Skeletal muscle satellite cell (primary cell): ENCODE measurements around the gene PHF13.
"Not testable (repeated sequence)": the region's sequence is repeated elsewhere in the genome, so short reads cannot be mapped to it uniquely, and the experiment has no call there.

ENCODE experiments used
- H3K27me3 ChIP-seq: 2 replicates; pipeline ENCODE4 v1.7.0; 2013; ENCODE audit warnings: low read length; ENCODE audit not compliant: control insufficient read depth, insufficient read depth
- H3K36me3 ChIP-seq: 2 replicates; pipeline ENCODE4 v1.7.0; 2013; ENCODE audit warnings: mild to moderate bottlenecking, control low read depth, low read length; ENCODE audit not compliant: insufficient read depth
- H3K4me1 ChIP-seq: 2 replicates; pipeline ENCODE4 v1.7.0; 2013; ENCODE audit warnings: low read length; ENCODE audit not compliant: control insufficient read depth, insufficient read depth
- H3K4me2 ChIP-seq: 2 replicates; pipeline ENCODE4 v1.7.0; 2013; ENCODE audit warnings: mild to moderate bottlenecking, low read length
- H3K4me3 ChIP-seq: 2 replicates; pipeline ENCODE4 v1.7.0; 2013; ENCODE audit warnings: low read length
- H3K9ac ChIP-seq: 2 replicates; pipeline ENCODE4 v1.7.0; 2013; ENCODE audit warnings: mild to moderate bottlenecking, low read depth, low read length, moderate library complexity
- H3K9me3 ChIP-seq: replicated peaks from 2 replicates; pipeline ENCODE4 v1.7.0; 2013; ENCODE audit warnings: mild to moderate bottlenecking, control low read depth, low read length

The PHF13 gene

GRCh38 chr1:6638226-6638625 is 24.7 kb downstream of the PHF13 start:
- Histone ChIP-seq H3K4me1 (peaks cover 21% of the 10 kb centered on the region), H3K9ac (peak overlapping the region; percentile 47), H3K27me3 (no peaks in the 10 kb centered on the region), H3K4me3 (no peak overlapping the region), H3K36me3 (peaks cover 68% of the 10 kb centered on the region), H3K4me2 (peak overlapping the region; percentile 42), H3K9me3 (no peaks in the 10 kb centered on the region)

- H3K9me3 ChIP-seq, H3K4me2 ChIP-seq, H3K9ac ChIP-seq, H3K27me3 ChIP-seq, H3K4me3 ChIP-seq: not testable (repeated sequence)
- peaks cover 57% of the 10 kb centered on the region for H3K36me3 ChIP-seq
- H3K4me1 ChIP-seq, result peaks cover 21% of the 10 kb centered on the region
These were observed 27.3 kb downstream of the PHF13 start for GRCh38 chr1:6640867-6641266.

GRCh38 chr1:6645018-6645417 is 31.5 kb downstream of the PHF13 start:
- Histone ChIP-seq H3K9me3 (no peaks in the 10 kb centered on the region), H3K4me1 (no peaks in the 10 kb centered on the region), H3K4me2 (no peak overlapping the region), H3K9ac (no peak overlapping the region), H3K36me3 (peaks cover 37% of the 10 kb centered on the region), H3K27me3 (no peaks in the 10 kb centered on the region), H3K4me3 (no peak overlapping the region)

GRCh38 chr1:6646499-6647148 is 33.1 kb downstream of the PHF13 start:
- Histone ChIP-seq H3K36me3 (peaks cover 36% of the 10 kb centered on the region), H3K27me3 (no peaks in the 10 kb centered on the region), H3K9ac (no peak overlapping the region), H3K9me3 (no peaks in the 10 kb centered on the region), H3K4me1 (no peaks in the 10 kb centered on the region), H3K4me2 (no peak overlapping the region), H3K4me3 (no peak overlapping the region)

GRCh38 chr1:6648556-6648955 is 35.0 kb downstream of the PHF13 start:
- no peak overlapping the region for H3K9ac ChIP-seq
- H3K36me3 ChIP-seq, result peaks cover 46% of the 10 kb centered on the region

GRCh38 chr1:6651909-6652308 is 38.4 kb downstream of the PHF13 start:
- Histone ChIP-seq H3K36me3 (peaks cover 37% of the 10 kb centered on the region), H3K4me1 (no peaks in the 10 kb centered on the region), H3K27me3 (no peaks in the 10 kb centered on the region), H3K9me3 (no peaks in the 10 kb centered on the region), H3K4me2 (no peak overlapping the region), H3K4me3 (no peak overlapping the region), H3K9ac (no peak overlapping the region)

More at GRCh38 chr1:6648556-6648955, 35.0 kb downstream of the PHF13 start:
- H3K4me1 ChIP-seq, result no peaks in the 10 kb centered on the region
- no peak overlapping the region for H3K4me2 ChIP-seq
- no peaks in the 10 kb centered on the region for H3K9me3 ChIP-seq
- H3K27me3 ChIP-seq, result no peaks in the 10 kb centered on the region
- no peak overlapping the region for H3K4me3 ChIP-seq

GRCh38 chr1:6652986-6653385 is 39.5 kb downstream of the PHF13 start:
- H3K4me3 ChIP-seq, result no peak overlapping the region
- no peaks in the 10 kb centered on the region for H3K9me3 ChIP-seq
- H3K27me3 ChIP-seq, result no peaks in the 10 kb centered on the region
- H3K4me2 ChIP-seq, result no peak overlapping the region
- H3K4me1 ChIP-seq, result no peaks in the 10 kb centered on the region
- H3K36me3 ChIP-seq, result peaks cover 39% of the 10 kb centered on the region
- H3K9ac ChIP-seq, result no peak overlapping the region

- no peaks in the 10 kb centered on the region for H3K4me1 ChIP-seq
- H3K4me2 ChIP-seq, result no peak overlapping the region
- no peaks in the 10 kb centered on the region for H3K27me3 ChIP-seq
- H3K9me3 ChIP-seq, result no peaks in the 10 kb centered on the region
- H3K9ac ChIP-seq, result no peak overlapping the region
- peaks cover 39% of the 10 kb centered on the region for H3K36me3 ChIP-seq
- no peak overlapping the region for H3K4me3 ChIP-seq
These were observed 40.1 kb downstream of the PHF13 start for GRCh38 chr1:6653436-6654290.

GRCh38 chr1:6657138-6657537 is 43.6 kb downstream of the PHF13 start:
- H3K36me3 ChIP-seq, result peaks cover 27% of the 10 kb centered on the region
- no peak overlapping the region for H3K4me2 ChIP-seq

GRCh38 chr1:6658359-6659060 is 45.0 kb downstream of the PHF13 start:
- H3K4me1 ChIP-seq, result no peaks in the 10 kb centered on the region
- no peaks in the 10 kb centered on the region for H3K27me3 ChIP-seq
- H3K36me3 ChIP-seq, result peaks cover 20% of the 10 kb centered on the region
- no peak overlapping the region for H3K9ac ChIP-seq
- H3K9me3 ChIP-seq, result no peaks in the 10 kb centered on the region
- H3K4me3 ChIP-seq, result no peak overlapping the region
- no peak overlapping the region for H3K4me2 ChIP-seq

More at GRCh38 chr1:6657138-6657537, 43.6 kb downstream of the PHF13 start:
- no peak overlapping the region for H3K4me3 ChIP-seq
- H3K4me1 ChIP-seq, result no peaks in the 10 kb centered on the region
- H3K9me3 ChIP-seq, result no peaks in the 10 kb centered on the region
- H3K9ac ChIP-seq, result no peak overlapping the region
- no peaks in the 10 kb centered on the region for H3K27me3 ChIP-seq

- H3K27me3 ChIP-seq, result no peaks in the 10 kb centered on the region
- no peak overlapping the region for H3K4me3 ChIP-seq
- peaks cover 15% of the 10 kb centered on the region for H3K36me3 ChIP-seq
- no peak overlapping the region for H3K4me2 ChIP-seq
- no peaks in the 10 kb centered on the region for H3K4me1 ChIP-seq
- no peak overlapping the region for H3K9ac ChIP-seq
- no peaks in the 10 kb centered on the region for H3K9me3 ChIP-seq
These were observed 47.0 kb downstream of the PHF13 start for GRCh38 chr1:6660415-6661049.
